Hematopoietic multipotent progenitor cell treated with erythropoietin and hydrocortisone succinate and interleukin-3 and kit ligand, for 17 days (in vitro differentiated cells): ENCODE measurements around the gene CAMTA1.

Experiments
- DNase-seq: peaks from one replicate; pipeline ENCODE4 v3.0.0-alpha.2; 2015; ENCODE audit warnings: low spot score

Gene CAMTA1

DNA sequence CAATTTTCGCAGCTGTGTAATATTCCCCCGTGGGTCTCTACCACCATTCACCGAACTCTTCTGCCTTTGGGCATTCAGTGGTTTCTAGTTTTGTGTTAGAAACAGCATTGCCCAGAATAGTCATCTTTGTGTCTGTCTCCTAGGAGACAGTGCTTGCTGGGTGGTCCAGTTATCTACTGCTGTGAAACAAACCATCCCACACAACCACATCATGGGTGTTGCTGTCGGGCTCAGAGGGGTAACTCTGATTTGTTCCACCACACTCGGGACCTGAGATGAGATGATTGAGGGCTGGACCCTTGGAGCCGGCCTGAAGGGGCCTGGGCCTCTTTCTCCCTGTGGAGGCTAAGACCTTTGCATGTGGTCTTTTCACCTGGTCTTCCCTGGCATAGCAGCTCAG is 558.6 kb downstream of the CAMTA1 start:
- no peak for DNase-seq

DNA sequence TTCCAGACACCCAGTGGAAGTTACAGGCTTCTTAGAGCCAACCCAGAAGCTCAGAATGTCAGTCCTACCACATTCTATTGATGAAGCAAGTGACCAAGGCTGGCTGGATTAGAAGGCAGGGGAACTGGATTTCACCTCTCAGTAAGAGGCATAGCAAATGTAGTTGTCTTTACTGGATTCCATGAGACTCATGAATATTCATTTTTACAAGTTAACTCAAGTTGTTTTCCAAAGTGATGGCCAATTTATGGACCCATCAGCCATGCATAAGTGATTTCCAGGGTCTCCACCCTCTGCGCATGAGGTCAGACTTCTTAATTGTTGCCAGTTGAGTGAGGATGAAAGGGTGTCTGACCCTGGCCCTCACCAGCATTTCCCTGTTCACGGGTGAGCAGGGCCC is 559.0 kb downstream of the CAMTA1 start:
- no peak for DNase-seq

DNA sequence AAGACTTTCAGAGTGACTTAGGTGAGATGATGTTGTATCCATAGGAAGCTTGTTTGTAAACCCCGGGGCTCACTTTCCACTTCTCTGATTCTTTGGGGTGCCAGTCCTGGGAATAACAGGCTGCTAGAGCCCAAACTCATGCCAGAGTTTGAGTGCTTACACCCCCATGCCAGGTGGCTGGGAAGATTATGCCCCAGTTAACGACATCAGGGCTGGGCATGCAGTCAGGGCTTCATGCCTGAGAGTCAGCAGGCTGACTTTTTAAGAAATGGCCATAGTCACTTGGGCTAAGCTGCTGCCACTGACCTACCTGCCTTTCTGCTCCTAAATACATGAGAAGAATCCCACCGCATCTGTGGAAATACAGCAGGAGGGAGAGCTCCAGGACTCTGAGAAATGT is 560.3 kb downstream of the CAMTA1 start:
- no peak for DNase-seq

DNA sequence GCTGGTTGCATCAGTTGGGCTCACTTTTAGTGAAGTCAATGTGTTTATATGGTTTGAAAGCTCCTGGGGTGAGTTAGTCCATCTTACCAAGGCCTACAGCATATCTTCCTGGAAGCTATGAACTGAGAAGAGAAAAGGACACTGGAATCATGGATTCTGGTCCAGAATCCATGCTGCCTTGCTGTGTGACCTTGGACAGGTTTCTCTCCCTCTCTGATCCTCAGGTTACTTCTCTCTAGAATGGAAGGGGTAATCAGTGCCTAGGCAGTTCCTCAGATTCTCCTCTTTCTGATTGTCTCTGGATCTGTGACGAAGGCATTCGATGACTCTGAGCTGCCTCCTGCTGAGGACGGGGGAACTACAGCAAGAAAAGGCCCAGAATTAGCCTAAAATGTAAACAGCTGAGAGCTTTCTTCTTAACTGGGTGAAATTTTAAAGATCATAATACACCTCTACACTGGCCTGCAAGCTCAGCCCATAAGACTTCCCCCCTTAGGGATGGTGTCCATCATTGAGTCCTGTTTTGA is 560.9 kb downstream of the CAMTA1 start:
- no peak for DNase-seq

DNA sequence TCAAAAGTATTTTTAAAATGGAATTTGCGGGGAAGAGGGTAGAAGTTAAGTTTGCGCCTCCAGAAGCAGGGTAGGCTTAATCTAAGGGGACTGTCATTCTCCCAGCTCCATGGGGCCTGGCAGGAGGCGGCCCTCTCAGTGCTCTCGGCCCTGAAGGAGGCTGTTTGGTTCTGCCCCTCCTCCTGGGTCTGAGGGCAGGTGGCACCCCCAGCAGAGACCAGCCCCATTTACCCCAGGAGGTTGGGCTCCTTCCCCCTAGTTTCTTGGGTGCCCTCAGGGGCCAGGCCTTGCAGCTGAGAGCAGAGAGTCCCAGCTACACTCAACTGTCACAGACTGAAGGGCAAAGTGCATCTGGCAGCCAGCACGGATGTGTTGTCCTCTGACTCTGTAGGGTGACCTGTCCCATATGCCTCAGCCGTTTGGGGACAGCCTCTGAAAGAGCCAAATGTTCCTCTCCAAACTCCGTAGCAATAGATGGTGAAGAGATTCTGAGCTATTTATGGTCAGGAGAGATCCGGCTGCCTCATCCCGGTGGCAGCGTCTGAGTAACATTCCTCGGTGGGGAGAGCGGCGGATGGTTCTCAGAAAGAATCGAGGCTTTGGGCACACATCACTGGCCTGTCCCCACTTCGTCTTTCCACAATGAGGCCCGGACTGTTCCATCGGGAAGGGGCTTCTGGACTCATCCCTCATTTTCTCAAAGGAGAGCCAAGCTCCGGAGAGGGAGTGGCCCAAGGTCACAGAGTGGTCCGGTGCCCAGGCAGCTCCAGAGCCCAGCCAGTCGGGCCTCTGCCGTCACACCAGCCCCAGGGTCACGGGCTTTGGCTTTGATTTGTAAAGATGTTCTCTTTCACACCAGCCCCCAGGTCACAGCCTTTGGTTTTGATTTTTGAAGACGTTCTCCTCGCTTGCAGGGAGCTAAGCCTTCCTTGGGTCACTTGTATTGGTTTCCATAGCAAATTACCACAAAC is 561.6 kb downstream of the CAMTA1 start:
- no peak for DNase-seq

DNA sequence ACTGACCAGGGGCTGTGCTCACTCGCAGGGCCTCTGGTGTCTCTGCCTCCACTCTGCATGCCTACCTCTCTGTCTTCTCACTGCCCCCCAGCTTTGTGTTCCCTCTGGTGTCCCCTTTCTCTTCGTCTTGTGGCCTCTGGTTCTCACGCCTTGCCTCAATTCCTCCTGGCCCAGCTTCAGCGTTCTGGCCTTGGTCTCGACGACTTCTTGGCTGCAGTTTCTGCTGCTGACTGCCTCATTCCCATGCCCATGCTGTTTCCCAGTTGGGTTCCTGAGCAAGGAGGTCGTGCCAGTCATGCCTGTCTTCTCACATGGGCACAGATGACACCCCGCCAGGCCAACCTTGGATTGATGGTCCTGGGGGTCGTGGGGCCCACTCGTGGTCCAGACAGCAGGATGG is 562.8 kb downstream of the CAMTA1 start:
- DNase-seq, result no peak

DNA sequence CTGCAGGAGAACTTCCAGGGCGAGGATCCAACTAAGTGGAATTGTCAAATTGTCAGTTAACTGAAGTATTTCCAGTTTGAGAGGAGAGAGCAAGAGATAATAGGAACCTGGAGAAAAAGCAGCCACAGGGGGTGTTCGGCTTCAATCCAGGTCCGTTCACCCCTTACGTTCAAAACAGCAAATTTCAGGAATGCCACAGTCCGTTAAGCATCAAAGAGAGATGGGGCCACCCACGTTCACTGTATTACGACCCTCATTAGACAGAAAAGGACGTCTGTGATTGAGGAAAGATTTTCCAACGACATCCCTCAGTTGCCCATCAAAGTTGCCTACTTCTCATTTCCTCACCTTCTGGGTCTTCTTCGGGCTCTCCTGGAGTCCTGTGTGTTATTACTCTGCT is 563.3 kb downstream of the CAMTA1 start:
- DNase-seq, result no peak

DNA sequence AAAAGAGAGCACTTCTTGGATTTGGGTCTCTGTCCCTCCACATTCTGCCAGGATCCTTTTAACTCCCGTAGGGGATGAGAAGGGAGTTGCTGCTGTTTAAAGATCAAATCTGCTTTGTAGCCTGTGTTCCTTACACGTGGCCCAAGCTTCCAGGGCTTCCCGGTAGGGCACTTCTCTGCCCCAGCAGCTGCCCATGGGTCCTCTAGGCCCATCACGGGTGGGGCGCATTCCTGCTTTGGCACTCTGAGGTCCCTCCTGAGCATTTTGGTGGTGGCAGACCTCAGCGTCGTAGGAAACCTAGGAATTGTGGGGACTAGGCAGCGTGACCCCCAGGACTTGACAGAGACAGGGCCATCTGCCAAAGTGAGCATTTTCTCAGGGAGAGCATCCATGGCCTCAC is 565.5 kb downstream of the CAMTA1 start:
- DNase-seq, result no peak

DNA sequence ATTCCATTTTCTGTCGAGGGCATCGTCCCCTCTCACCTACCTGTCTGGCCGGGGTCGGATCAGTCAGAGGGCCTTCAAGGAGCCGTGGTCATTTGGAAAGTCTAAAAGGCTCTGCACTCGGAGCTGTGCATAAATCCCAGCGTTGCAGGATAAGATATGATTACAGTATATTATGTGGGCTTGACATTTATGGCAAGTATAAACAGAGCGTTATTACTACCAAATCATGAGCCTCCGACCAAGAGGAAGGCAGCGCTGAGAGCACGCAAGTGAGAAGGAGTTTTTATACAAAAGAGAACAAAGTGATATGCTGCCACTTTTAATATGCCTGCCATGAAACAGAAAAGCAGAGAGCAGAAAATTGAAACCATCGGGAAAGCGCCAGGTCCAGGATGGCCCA is 566.4 kb downstream of the CAMTA1 start:
- DNase-seq, result no peak

DNA sequence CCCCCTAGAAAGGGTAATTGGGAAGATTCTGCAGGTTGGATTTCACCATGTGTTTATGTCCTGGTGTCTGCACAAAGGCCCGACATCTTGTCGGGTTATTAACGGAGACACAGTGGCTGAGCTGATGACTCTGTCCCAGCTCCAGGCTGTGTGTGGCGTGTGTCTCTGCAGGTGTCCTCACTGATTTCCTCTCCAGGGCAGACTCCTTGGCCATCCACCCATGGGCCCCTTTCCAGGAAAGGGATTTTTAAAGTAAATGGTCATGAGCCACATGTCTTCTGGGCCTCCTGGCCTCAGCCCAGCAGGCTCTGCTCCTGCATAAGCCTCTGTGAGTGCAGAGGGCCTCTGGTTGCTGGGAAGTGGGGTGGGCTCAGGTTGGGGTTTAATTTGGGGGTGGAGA is 567.1 kb downstream of the CAMTA1 start:
- DNase-seq, result no peak

DNA sequence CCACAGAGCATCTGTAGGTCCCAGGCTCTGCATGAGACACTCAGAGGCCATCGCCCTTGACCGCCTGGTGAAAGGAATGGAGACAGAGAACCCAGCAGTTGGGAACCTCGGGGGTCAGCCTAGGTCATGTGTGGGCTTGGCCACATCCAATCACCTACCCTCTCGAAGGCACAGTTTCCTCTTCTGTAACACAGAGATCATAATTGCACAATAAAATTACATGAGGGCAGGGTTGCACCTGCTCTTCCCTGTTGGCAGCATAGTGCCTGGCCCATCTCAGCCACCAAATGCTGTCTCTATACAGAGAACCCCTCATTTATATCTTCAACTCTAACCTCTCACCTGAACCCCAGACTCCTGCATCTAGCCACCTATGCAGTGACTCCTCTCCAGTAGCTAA is 567.7 kb downstream of the CAMTA1 start:
- DNase-seq, result no peak

DNA sequence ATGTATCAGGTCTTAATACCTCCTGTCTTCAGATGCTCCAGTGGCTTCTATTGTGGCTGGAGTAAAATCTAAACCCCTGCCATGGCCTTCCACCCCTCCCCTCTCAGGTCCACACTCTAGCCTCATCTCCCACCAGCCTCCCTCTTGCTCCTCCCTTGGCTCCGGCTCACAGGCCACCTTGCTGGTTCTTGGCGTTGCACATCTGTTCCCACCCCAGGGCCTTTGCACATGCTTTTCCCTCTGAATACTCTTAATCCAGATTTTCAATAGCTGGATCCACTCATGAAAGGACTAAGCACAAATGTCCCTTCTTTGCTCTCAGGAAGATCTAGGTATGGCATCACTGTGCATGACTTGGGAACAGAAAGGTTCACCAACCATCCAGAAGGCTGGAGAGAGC is 570.4 kb downstream of the CAMTA1 start:
- no peak for DNase-seq

DNA sequence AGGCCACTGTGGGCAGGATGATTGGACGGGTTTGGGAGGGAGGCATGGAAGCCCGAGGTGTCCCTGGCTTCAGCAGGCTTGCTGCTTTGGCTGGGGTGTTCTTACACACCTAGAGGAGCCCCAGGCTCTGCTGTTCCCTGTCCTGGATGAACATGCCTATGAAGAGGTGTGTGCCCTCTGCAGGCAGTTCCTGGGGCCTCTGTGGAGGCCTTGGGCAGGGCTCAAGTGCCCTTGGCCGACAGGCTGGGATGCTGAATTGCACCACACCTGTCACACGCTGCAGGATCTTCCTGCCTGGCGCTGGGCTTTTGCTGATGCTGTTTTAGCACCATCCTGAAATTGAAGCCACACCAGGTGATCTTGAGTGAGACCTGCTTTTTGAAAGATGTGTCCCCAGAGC is 570.8 kb downstream of the CAMTA1 start:
- no peak for DNase-seq

DNA sequence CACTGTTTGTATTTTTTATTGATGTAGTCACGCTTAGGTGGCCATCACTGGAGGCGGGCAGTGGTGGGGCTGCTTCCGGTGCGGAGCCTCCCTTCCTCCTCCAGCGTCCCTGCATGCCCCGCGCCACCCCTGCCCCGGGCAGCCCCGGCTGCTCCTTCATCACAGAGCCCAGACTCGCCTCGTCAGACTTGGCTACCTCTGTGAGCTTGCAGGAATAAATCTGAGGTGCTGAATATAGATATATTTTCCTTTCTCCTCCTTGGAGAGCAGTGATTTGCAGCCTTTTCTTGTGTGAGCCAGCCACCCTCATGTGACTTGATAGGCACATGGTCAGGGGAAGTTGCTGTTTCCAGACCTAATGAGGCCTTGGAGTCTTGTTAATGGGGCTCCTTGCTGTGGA is 573.2 kb downstream of the CAMTA1 start:
- DNase-seq, result no peak

DNA sequence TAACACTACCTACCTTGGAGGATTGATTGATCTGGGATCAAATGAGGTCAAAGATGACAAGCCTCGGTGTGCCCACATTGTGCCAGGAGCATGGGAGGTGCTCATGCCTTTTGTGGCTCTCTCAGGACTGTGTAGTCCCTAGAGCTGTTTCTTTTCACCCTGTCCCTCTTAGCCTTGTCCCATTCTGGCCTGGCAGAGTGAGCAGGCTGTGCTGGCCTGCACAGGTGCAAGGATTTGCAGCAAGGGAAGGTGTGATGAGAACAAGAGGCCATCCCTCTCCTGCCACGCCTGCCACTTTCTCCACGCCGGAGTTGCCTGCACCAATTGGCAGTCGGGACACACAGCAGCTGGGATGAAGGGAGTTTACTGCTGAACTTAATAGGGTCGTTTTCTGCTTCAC is 575.3 kb downstream of the CAMTA1 start:
- no peak for DNase-seq

DNA sequence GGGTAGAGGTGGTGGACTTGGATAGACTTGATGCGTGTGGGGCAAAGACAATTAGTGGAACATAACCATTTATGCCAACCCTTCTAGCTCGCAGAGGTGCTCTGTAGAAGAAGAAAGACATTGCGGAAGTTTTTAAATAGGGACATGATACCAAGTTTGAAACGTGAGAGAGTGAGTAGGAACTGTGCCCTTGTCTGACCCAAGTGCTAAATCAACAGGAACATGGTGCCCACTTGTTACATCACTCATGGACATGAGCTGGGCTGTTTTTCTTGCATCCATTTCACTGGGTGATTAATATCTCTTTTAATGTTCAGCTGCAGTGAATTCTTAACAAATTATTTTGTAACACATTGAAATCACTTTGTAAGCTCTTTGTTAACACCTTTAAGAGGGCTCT is 577.7 kb downstream of the CAMTA1 start:
- DNase-seq, result no peak

DNA sequence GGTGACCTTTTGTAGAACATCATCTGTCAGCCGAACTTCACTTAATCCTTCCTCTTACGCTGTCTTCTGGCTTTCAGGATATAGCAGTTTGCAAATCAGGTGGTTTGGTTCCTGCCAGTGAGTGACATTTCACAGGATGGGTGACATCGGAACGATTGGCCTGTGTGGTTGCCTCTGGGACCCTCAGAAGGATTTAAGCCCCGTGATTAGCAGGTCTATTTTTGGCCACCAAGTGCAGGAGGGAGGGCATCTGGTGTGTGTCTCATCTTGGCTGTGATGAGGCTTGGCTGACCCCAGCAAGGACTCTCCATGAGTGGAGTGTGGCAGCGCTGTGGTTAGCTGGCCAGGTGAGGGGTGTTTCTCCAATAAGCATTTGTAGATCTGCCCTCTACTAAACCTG is 578.2 kb downstream of the CAMTA1 start:
- no peak for DNase-seq

DNA sequence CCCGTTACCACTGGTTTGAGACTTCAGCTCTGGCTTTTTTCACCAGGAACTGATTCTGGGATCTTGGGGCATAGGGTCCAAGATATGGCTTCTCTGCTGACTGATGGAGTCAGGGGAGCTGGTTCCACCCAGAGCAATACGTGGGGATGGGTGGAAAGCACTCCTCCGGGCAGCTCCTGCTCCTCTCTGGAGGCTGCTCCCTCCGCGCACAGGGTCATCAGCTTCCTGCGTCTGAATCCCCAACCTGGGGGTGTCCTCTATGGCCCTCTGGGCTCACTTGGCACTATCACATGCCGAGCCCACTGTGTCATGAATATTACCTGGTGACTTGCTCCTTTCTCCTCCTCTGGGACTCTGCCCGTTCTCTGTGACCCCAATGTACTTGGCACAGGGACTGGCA is 580.5 kb downstream of the CAMTA1 start:
- no peak for DNase-seq

DNA sequence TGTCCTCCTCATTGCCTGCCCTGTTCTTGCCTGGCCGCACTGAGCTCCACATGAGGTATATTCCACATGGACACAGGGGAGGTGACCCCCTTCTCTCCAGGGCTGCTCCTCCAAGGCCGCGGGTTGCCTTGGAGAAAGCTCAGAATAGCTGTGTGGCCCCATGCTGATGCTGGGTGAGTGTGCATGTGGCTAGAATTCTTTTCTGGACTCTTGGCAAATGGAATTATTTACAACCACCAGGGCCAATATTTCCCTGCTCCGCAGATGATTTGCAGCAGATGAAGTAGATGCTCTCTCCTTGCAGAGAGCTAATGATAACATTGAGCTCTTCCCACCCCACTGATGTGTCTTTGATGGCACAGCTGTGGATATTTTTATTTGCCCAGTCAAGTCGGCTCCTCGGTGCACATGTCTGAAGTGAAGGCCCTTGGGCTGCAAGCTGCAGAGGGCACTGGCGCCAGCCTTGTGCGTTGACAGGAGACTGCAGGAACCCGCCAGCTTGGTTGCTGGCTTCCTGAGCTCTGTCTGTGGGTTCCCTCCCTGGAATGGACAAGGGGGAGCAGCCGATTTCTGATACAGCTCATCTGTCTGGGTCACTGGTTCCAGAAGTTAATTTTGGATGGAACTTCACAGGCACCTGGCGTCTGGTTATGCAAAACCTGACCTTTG is 581.2 kb downstream of the CAMTA1 start:
- DNase-seq, result no peak

DNA sequence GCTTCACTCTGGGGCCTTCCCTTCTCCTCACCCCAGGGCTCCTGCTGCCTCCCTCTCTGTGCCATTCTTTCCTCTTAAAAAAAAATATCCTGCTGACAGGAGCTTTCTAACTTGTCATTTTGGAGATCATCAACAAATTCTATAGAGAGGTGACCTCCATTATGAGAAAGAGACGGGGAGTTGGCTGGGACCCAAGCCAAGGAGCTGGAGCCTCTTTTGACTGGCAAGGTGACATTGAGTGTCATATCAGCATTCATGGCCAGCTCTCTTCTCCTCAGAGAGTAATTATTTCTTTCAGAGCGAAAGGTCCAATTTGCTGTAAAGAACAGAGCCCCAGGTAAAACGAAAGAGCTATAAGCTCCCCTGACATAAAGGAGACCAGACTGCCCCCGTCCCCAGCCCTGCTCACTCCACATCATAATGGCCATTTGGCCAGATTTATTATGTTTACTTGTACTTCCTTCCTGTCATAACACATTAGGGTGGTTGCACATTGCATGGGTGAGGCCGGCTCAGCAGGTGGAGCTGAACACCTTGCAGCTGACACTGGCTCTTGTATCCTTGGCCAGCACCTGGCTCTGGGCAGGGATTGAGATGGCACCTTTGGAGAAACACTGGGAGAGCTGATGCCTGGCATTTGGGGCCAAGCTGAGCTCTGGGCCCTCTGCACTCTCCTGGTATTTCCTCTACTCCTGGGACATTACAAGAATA is 581.9 kb downstream of the CAMTA1 start:
- DNase-seq, result no peak

DNA sequence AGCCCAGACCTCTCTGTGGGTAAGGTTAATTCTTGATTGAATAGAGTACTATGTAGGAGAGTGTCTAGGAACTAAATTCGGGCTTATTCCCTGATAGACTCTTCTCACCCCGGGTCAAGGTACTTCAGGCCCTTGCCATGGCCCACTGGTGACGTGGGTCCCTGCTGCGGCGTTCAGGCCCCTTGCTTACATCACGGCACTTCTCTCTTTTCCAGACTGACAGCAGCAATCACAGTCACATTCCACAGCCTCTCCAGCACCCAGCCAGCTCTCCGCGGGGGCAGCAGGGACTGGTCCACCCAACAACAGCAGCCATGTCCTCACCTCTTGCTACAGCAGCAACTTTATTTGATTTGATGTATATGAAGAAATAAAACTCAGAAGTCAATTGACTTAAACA is 584.6 kb downstream of the CAMTA1 start:
- no peak for DNase-seq

DNA sequence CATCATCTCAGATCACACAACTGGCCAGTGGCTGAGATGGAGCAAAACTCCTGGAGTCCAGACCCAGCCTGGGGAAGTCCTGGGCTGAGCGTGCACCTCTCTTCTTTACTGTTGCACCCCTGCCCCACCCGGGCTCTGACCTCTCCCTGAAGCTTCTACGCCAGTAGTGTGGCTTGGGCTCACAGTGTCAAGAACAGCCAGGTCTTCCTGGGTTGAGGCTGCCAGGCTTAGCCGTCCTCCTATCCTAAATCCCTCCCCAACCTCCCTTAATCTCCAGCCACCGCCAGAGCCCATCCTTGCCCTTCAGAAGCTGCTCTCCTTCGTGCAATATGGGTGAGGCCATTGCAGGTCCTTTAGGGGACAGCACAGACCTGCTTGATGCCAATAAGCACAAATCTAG is 586.7 kb downstream of the CAMTA1 start:
- DNase-seq, result no peak
